Gastrocnemius medialis (tissue), 4 donors: ENCODE data around the gene ZFYVE28. TPM values are rescaled to one million over a fixed set of nuclear protein-coding genes. Genes with fewer than 3 reads are reported as not detected.

Experiments used
- ATAC-seq, 2 donors: fragments of 150-250 bp; one replicate each; pipeline ENCODE4 v1.9.1; 2016
- DNase-seq, 2 donors: peaks; one replicate each; pipeline ENCODE4 v3.0.0-alpha.2; 2019
- H3K27ac ChIP-seq, 4 donors: fragments of 200-600 bp; sonication (generic); 1 replicate in 1 of 4; 2 replicates in 3 of 4; pipeline ENCODE4 v1.5.1; 2016 to 2018; ENCODE audit warnings: mild to moderate bottlenecking in 2 of 4, moderate library complexity in 1 of 4
- H3K27me3 ChIP-seq, 3 donors: fragments of 200-600 bp; sonication (generic) in 2 of 3; 1 replicate in 1 of 3; 2 replicates in 2 of 3; pipeline versions ENCODE4 v1.5.1 to v1.6.0; 2016 to 2019; ENCODE audit warnings: mild to moderate bottlenecking in 1 of 3, moderate library complexity in 1 of 3
- H3K36me3 ChIP-seq, 2 donors: fragments of 200-600 bp; sonication (generic) in 1 of 2; one replicate each; pipeline ENCODE4 v1.5.1; 2017 to 2018
- H3K4me1 ChIP-seq, 2 donors: fragments of 200-600 bp; sonication (generic) in 1 of 2; one replicate each; pipeline ENCODE4 v1.5.1; 2016 to 2017; ENCODE audit warnings: mild to moderate bottlenecking in 2 of 2
- H3K4me3 ChIP-seq, 4 donors: fragments of 200-600 bp; sonication (generic) in 3 of 4; 1 replicate in 1 of 4; 2 replicates in 3 of 4; pipeline ENCODE4 v1.5.1; 2016 to 2019; ENCODE audit warnings: mild to moderate bottlenecking in 2 of 4
- H3K9me3 ChIP-seq, 3 donors: fragments of 200-600 bp; sonication (generic) in 2 of 3; 1 replicate in 1 of 3; 2 replicates in 2 of 3; pipeline ENCODE4 v1.5.1; 2016 to 2019
- POLR2A ChIP-seq, 2 donors: fragments of 450-650 bp; IDR thresholded peaks; one replicate each; pipeline ENCODE4 v1.6.1; 2017; ENCODE audit warnings: antibody characterized with exemption in 2 of 2, mild to moderate bottlenecking in 2 of 2, moderate library complexity in 2 of 2
- in situ Hi-C, 4 donors: fragments of 200-750 bp; cut with MboI; loops; one replicate each; pipeline versions ENCODE4 v1.15.0 to v1.8.0; 2017; ENCODE audit warnings: low sequenced_read_pairs in 4 of 4
- intact Hi-C: fragments of 100-400 bp; cut with DNase I; formaldehyde crosslinking; loops from one replicate; pipeline ENCODE4 v1.15.1; 2023; ENCODE audit warnings: low total_unique reads
- total RNA-seq, 4 donors: library from RNA; depleted of rRNA; stranded (reverse); fragments of >200 nt; gene quantifications; one replicate each; pipeline versions ENCODE4 v1.1.0 to v1.2.3, GENCODE V29; 2016
- TF ChIP-seq, protein P1 (sequence below), 5 experiments: fragments of 450-650 bp in 3 of 5; fragments of 200-600 bp in 2 of 5; sonication (generic) in 2 of 5; IDR thresholded peaks in 4 of 5; conservative IDR thresholded peaks in 1 of 5; 1 replicate in 4 of 5; 2 replicates in 1 of 5; pipeline ENCODE4 v1.5.1; 2016 to 2019; ENCODE audit warnings: antibody characterized with exemption in 5 of 5, mild to moderate bottlenecking in 3 of 5, moderate library complexity in 3 of 5

Gene ZFYVE28
- total RNA-seq, 4 donors from 2014 or later = 1.8 to 6.0 (median 3.4) TPM

DNA sequence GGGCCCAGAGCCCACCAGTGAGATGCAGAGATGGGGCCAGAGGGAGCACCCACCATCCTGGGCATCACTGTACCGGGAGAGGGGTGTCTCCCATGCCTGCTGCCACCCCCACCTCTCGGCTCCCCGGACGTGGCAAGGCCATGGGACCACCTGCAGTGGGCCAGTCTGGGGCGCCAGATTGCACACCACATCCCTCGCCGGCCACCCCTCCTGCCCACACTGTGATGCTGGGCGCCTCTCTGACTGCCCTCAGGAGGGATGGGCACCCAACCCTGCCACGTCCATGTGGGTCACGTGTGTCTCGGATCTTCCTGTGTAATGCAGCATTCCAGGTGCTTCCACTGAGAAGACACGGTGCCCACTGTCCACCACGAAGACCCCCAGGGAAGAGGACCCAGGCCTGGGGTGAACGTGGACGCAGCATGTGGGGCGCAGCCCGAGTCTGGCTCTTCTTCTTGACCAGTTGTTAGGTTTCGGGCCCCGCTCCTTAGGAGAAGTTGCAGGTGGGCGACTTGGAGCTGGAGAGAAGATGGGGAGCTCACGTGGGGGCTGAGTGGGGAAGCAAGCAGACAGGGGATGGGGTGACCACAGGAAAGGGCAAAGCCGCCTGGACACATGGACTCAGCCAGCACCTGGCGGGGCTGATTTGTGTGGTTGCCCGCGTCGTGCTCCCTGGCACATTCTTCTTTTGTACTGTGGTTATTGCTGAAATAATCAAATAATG, 47.7 kb downstream of the ZFYVE28 start:
- ATAC-seq (no peak), DNase-seq (no peak)
- in situ Hi-C loops (no loop called here), intact Hi-C loops (no loop called here)
- H3K4me1 ChIP-seq = peaks cover 0 to 4% of the 10 kb centered on the region in 2 donors
- no peaks in the 10 kb centered on the region for H3K9me3 ChIP-seq
- H3K36me3 ChIP-seq = no peaks in the 10 kb centered on the region
- no peaks in the 10 kb centered on the region for H3K27me3 ChIP-seq
- no peak overlapping the region for H3K4me3 ChIP-seq
- no peak for TF ChIP-seq POLR2A (IDR thresholded peaks at IDR 0.05)
- TF ChIP-seq, protein P1, sequence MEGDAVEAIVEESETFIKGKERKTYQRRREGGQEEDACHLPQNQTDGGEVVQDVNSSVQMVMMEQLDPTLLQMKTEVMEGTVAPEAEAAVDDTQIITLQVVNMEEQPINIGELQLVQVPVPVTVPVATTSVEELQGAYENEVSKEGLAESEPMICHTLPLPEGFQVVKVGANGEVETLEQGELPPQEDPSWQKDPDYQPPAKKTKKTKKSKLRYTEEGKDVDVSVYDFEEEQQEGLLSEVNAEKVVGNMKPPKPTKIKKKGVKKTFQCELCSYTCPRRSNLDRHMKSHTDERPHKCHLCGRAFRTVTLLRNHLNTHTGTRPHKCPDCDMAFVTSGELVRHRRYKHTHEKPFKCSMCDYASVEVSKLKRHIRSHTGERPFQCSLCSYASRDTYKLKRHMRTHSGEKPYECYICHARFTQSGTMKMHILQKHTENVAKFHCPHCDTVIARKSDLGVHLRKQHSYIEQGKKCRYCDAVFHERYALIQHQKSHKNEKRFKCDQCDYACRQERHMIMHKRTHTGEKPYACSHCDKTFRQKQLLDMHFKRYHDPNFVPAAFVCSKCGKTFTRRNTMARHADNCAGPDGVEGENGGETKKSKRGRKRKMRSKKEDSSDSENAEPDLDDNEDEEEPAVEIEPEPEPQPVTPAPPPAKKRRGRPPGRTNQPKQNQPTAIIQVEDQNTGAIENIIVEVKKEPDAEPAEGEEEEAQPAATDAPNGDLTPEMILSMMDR (IDR thresholded peaks at IDR 0.05 in 4 of 5, conservative IDR thresholded peaks at IDR 0.05 in 1 of 5) = no peak
- no peak overlapping the region for H3K27ac ChIP-seq

DNA sequence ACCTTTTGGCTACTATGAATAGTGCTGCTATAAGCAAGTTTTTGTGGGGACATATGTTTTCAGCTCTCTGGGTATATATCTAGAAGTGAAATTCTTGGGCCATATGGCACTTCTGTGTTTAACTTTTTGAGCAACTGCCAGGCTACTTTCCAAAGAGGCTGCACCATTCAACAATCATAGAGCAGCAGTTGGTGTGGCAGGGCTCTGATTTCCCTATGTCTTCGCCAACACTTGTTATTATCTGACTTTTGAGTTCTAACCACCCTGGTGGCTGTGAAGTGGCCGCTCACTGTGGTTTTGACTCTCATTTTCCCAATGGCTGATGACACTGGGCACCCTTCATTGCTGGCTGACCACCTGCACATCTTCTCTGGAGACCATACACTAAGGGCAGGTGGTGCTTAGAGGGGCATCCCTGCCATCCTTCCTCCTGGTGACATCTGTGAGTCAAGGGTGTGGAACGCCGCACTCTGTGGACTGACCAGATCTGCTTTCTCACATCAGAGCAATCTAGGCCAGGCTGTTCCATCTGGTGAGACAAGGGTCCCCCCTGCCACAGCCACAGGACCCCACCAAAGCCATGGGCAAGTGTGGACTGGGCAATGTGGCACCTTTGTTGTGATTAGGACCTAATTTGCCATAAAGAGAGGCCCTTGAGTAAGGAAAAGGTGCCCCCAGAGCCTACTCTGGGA, 49.6 kb downstream of the ZFYVE28 start:
- no peak for ATAC-seq
- H3K27me3 ChIP-seq = no peaks in the 10 kb centered on the region
- no peaks in the 10 kb centered on the region for H3K36me3 ChIP-seq
- no peak for DNase-seq
- in situ Hi-C loops = no loop called here
- TF ChIP-seq, protein P1 (IDR thresholded peaks at IDR 0.05 in 4 of 5, conservative IDR thresholded peaks at IDR 0.05 in 1 of 5) = no peak
- no peak for TF ChIP-seq POLR2A (IDR thresholded peaks at IDR 0.05)
- no peak overlapping the region for H3K27ac ChIP-seq
- H3K9me3 ChIP-seq = no peaks in the 10 kb centered on the region
- H3K4me1 ChIP-seq = peaks cover under 1 to 5% of the 10 kb centered on the region in 2 donors
- H3K4me3 ChIP-seq = no peak overlapping the region
- intact Hi-C loops = no loop called here

DNA sequence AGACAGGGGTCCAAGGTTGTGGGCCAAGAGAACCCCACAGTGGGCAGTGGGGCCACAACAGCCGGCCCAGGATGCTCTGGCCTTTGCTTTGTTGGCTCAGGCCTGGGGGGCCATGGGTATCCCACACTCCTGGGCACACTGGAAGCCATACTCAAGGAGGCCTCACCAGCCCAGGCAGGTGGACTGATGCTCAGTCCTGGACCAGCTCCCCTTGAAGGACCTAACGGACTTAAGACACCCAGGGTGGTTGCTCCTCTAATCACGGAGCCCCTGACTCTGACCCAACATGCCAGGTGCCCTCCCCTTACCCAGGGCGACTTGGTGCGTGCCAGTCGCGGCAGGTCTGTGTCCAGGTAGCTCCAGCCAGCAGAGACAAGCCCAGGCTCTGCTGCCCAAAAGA, 50.8 kb downstream of the ZFYVE28 start:
- no peak for DNase-seq
- in situ Hi-C loops = no loop called here
- no peaks in the 10 kb centered on the region for H3K27me3 ChIP-seq
- intact Hi-C loops = no loop called here
- TF ChIP-seq, protein P1 (IDR thresholded peaks at IDR 0.05 in 4 of 5, conservative IDR thresholded peaks at IDR 0.05 in 1 of 5) = no peak
- TF ChIP-seq POLR2A (IDR thresholded peaks at IDR 0.05) = no peak
- H3K9me3 ChIP-seq = no peaks in the 10 kb centered on the region
- H3K36me3 ChIP-seq = no peaks in the 10 kb centered on the region
- no peak overlapping the region for H3K4me3 ChIP-seq
- H3K4me1 ChIP-seq = peaks cover 12 to 18% of the 10 kb centered on the region in 2 donors
- no peak overlapping the region for H3K27ac ChIP-seq
- no peak for ATAC-seq

DNA sequence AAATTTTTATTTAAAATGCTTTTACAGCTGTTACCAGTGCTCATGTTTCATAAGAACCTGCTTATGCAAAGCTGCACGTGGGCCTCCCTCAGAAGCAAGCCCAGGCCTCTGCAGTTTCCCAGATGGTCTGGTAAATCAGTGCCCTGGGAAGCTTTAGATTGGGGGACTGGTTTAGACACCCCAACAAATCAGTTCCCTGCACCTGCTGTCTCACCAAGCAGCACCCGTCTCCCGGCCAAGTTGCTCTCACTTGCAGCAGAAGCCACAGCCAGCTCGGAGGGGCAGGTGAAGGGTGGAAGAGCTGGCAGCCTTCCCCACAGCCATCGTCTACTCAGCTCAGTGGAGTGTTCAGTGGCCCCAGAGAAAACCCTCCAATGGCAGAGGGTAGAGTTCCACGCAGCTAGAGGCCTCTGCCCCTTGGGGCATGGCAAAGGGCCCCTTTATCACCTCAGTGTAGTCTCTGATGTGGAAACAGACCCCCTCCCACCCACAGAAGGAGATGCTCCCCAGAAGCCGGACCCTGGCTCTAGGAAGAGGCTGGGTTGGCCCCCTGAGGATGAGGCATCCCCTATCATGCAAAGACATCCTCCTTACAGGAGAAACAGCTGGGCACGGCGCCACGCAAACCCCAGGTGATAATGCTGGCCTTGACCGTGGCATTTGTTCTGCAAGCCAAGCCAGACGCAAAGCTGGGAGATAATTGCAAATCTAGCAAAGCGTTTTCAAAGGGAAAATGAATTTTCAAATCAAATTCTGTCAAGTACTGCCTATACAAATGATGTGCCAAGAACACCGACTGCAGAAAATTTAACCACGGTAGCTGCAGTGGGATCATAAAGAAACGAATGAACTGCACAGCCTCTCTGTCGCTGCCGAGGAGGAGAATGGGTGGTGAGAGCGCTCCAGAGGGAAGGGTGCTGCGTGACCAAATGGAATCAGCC, 51.9 kb downstream of the ZFYVE28 start:
- intact Hi-C loops (no loop called here), in situ Hi-C loops (no loop called here)
- H3K4me3 ChIP-seq = no peak overlapping the region
- no peaks in the 10 kb centered on the region for H3K9me3 ChIP-seq
- no peaks in the 10 kb centered on the region for H3K36me3 ChIP-seq
- H3K4me1 ChIP-seq = peaks cover 13 to 19% of the 10 kb centered on the region in 2 donors
- DNase-seq = no peak
- H3K27me3 ChIP-seq = no peaks in the 10 kb centered on the region
- no peak for TF ChIP-seq POLR2A (IDR thresholded peaks at IDR 0.05)
- TF ChIP-seq, protein P1 (IDR thresholded peaks at IDR 0.05 in 4 of 5, conservative IDR thresholded peaks at IDR 0.05 in 1 of 5) = no peak
- no peak overlapping the region for H3K27ac ChIP-seq
- ATAC-seq = no peak
